Measurements from ENCODE around the gene ACOT7.

GRCh38 chr1:6274622-6275139 is 118.9 kb downstream of the ACOT7 start:
- TF ChIP-seq CTCF (conservative IDR thresholded peaks at IDR 0.05; ENCODE audit: low read length) (no peak), EZH2phosphoT487 (IDR thresholded peaks at IDR 0.05; ENCODE audit: borderline replicate concordance, low read depth, low read length) (no peak)

Data from OCI-LY7 (cell line).